Astrocyte (in vitro differentiated cells and primary cell): ENCODE measurements around the gene TENT4B. TPM values are rescaled to one million over a fixed set of nuclear protein-coding genes. Genes with fewer than 3 reads are reported as not detected.

Experiments used
- DNase-seq: peaks from one replicate; pipeline ENCODE4 v3.0.0-alpha.2; 2010; ENCODE audit warnings: low read depth
- FAIRE-seq: peaks from 2 replicates; lab custom pipeline; 2011; peaks lifted over from hg19 to GRCh38; lab: Jason Lieb, UNC
- H2AFZ ChIP-seq: 2 replicates; pipeline ENCODE4 v1.6.0; 2012; ENCODE audit warnings: low read depth, low read length, inconsistent platforms
- H3K27ac ChIP-seq: 2 replicates; pipeline ENCODE4 v1.5.1; 2011; ENCODE audit warnings: low read depth, low read length, inconsistent platforms
- H3K27me3 ChIP-seq: 2 replicates; pipeline ENCODE4 v1.6.0; 2011; ENCODE audit warnings: low read length, inconsistent platforms; ENCODE audit not compliant: insufficient read depth
- H3K36me3 ChIP-seq: 2 replicates; pipeline ENCODE4 v1.5.1; 2011; ENCODE audit warnings: low read length, inconsistent platforms; ENCODE audit not compliant: insufficient read depth
- H3K4me1 ChIP-seq: 2 replicates; pipeline ENCODE4 v1.5.1; 2011; ENCODE audit warnings: low read length, inconsistent platforms; ENCODE audit not compliant: insufficient read depth
- H3K4me2 ChIP-seq: 2 replicates; pipeline ENCODE4 v1.6.0; 2012; ENCODE audit warnings: low read length, inconsistent platforms
- H3K4me3 ChIP-seq: 2 replicates; pipeline ENCODE4 v1.5.1; 2011; ENCODE audit warnings: low read depth, mild to moderate bottlenecking, low read length, inconsistent platforms; ENCODE audit not compliant: insufficient read depth
- H3K79me2 ChIP-seq: 2 replicates; pipeline ENCODE4 v1.6.0; 2012; ENCODE audit warnings: mild to moderate bottlenecking, low read length, inconsistent platforms; ENCODE audit not compliant: insufficient read depth
- H3K9ac ChIP-seq: 2 replicates; pipeline ENCODE4 v1.6.0; 2012; ENCODE audit warnings: mild to moderate bottlenecking, low read length, inconsistent platforms
- H3K9me3 ChIP-seq: 2 replicates; pipeline ENCODE4 v1.5.1; 2012; ENCODE audit warnings: low read depth, mild to moderate bottlenecking, low read length, inconsistent platforms; ENCODE audit not compliant: insufficient read depth
- H4K20me1 ChIP-seq: 2 replicates; pipeline ENCODE4 v1.6.0; 2012; ENCODE audit warnings: low read length, inconsistent platforms; ENCODE audit not compliant: insufficient read depth
- H3K27ac Mint-ChIP-seq: one replicate; pipeline ENCODE4 v1.8.0; 2021; ENCODE audit warnings: mild to moderate bottlenecking, mixed read lengths; ENCODE audit not compliant: unreplicated experiment
- H3K27me3 Mint-ChIP-seq: one replicate; pipeline ENCODE4 v1.8.0; 2021; ENCODE audit warnings: low read depth, mixed read lengths; ENCODE audit not compliant: unreplicated experiment
- H3K36me3 Mint-ChIP-seq: one replicate; pipeline ENCODE4 v1.8.0; 2021; ENCODE audit warnings: low read depth, mixed read lengths; ENCODE audit not compliant: unreplicated experiment
- H3K4me1 Mint-ChIP-seq: one replicate; pipeline ENCODE4 v1.8.0; 2021; ENCODE audit warnings: low read depth, mixed read lengths; ENCODE audit not compliant: unreplicated experiment
- H3K4me3 Mint-ChIP-seq: one replicate; pipeline ENCODE4 v1.8.0; 2021; ENCODE audit warnings: mild to moderate bottlenecking, moderate library complexity, mixed read lengths; ENCODE audit not compliant: unreplicated experiment
- H3K9me3 Mint-ChIP-seq: one replicate; pipeline ENCODE4 v1.8.0; 2021; ENCODE audit warnings: mild to moderate bottlenecking, mixed read lengths; ENCODE audit not compliant: unreplicated experiment
- EZH2 ChIP-seq: IDR thresholded peaks from 2 replicates; pipeline ENCODE4 v1.6.1; 2012; ENCODE audit warnings: mild to moderate bottlenecking, low read length, inconsistent platforms; ENCODE audit not compliant: insufficient read depth
- total RNA-seq: library from RNA; stranded (reverse); gene quantifications from 2 replicates; pipeline ENCODE4 v1.2.1, GENCODE V29; 2021
- TF ChIP-seq, protein P1 (sequence below): IDR thresholded peaks from 2 replicates; pipeline ENCODE4 v1.5.1; 2011; ENCODE audit warnings: low read depth, mild to moderate bottlenecking, inconsistent platforms, low read length, moderate library complexity; ENCODE audit not compliant: insufficient read depth

The TENT4B gene
- total RNA-seq, 1 donor from 2014 or later: 17.0 TPM

GRCh38 chr16:50193594-50193993, 40.5 kb downstream of the TENT4B start:
- TF ChIP-seq, protein P1, sequence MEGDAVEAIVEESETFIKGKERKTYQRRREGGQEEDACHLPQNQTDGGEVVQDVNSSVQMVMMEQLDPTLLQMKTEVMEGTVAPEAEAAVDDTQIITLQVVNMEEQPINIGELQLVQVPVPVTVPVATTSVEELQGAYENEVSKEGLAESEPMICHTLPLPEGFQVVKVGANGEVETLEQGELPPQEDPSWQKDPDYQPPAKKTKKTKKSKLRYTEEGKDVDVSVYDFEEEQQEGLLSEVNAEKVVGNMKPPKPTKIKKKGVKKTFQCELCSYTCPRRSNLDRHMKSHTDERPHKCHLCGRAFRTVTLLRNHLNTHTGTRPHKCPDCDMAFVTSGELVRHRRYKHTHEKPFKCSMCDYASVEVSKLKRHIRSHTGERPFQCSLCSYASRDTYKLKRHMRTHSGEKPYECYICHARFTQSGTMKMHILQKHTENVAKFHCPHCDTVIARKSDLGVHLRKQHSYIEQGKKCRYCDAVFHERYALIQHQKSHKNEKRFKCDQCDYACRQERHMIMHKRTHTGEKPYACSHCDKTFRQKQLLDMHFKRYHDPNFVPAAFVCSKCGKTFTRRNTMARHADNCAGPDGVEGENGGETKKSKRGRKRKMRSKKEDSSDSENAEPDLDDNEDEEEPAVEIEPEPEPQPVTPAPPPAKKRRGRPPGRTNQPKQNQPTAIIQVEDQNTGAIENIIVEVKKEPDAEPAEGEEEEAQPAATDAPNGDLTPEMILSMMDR: no peak
- H3K4me1 ChIP-seq: peaks cover 18% of the 10 kb centered on the region
- peak; percentile 66 for DNase-seq
- Mint-ChIP-seq H3K36me3 (no peaks in the 10 kb centered on the region), H3K4me1 (peaks cover 29% of the 10 kb centered on the region), H3K9me3 (no peaks in the 10 kb centered on the region), H3K27ac (peak overlapping the region; percentile 41), H3K27me3 (no peaks in the 10 kb centered on the region), H3K4me3 (no peak overlapping the region)
- no peak overlapping the region for H3K27ac ChIP-seq
- H3K9ac ChIP-seq: no peak overlapping the region
- peaks cover 80% of the 10 kb centered on the region for H3K79me2 ChIP-seq
- no peaks in the 10 kb centered on the region for H3K9me3 ChIP-seq
- H3K4me3 ChIP-seq: no peak overlapping the region
- H3K36me3 ChIP-seq: no peaks in the 10 kb centered on the region
- peaks cover 12% of the 10 kb centered on the region for H4K20me1 ChIP-seq
- no peaks in the 10 kb centered on the region for H3K27me3 ChIP-seq
- H3K4me2 ChIP-seq: no peak overlapping the region
- no peak for FAIRE-seq
- H2AFZ ChIP-seq: no peak overlapping the region

DNA sequence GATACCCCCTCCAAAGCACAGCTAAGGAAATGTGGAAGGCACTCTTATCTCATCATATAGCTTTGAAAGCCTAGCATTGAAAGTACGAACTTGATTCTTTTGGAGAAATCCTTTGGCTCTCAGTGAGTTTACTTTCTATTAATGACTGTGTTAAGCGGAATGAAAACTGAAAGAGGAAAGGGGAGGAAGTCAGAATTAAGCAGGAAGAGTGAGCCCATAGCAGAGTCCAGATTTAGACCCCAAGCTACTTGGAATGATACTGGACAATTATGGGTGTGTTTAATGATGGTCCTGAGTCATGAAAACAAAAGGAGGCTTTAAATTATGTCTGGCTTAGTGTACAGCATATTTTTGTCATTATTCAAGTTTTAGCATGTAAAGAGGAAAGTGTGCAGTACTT, 42.2 kb downstream of the TENT4B start:
- Histone ChIP-seq H3K9ac (peak overlapping the region; percentile 43), H3K4me3 (peak overlapping the region; percentile 27), H3K4me1 (peaks cover 18% of the 10 kb centered on the region), H3K4me2 (peak overlapping the region; percentile 79), H3K36me3 (no peaks in the 10 kb centered on the region), H3K79me2 (peaks cover 80% of the 10 kb centered on the region), H3K9me3 (no peaks in the 10 kb centered on the region), H3K27ac (peak overlapping the region; percentile 62), H4K20me1 (peaks cover 3% of the 10 kb centered on the region), H2AFZ (no peak overlapping the region), H3K27me3 (no peaks in the 10 kb centered on the region)
- TF ChIP-seq, protein P1: no peak
- Mint-ChIP-seq H3K27ac (peak overlapping the region; percentile 1), H3K9me3 (no peaks in the 10 kb centered on the region), H3K36me3 (no peaks in the 10 kb centered on the region), H3K4me1 (peaks cover 23% of the 10 kb centered on the region), H3K4me3 (no peak overlapping the region), H3K27me3 (no peaks in the 10 kb centered on the region)
- DNase-seq: peak; percentile 60
- FAIRE-seq: peak; percentile 41

DNA sequence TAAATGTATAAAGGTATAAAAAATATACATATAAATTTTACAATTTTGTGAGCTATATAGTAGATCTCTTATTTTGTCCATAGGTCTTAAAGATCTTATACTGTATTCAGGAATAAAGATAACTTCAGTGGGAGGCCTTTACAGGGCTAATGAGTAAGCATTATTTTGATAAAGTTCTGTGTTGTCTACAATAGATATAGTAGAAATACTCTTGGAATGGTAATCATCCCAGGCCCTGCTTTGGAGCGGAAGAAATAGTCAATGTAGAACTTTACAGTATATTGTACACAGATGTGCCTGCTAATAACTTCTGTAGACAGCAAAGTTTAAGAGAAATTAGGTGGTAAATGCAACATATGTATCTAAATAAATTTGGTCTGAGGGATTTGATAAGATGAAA, 42.6 kb downstream of the TENT4B start:
- Histone ChIP-seq H3K27me3 (no peaks in the 10 kb centered on the region), H2AFZ (no peak overlapping the region), H3K27ac (peak overlapping the region; percentile 62), H3K9me3 (no peaks in the 10 kb centered on the region), H3K4me2 (peak overlapping the region; percentile 79), H3K36me3 (no peaks in the 10 kb centered on the region), H3K4me1 (peaks cover 18% of the 10 kb centered on the region), H4K20me1 (peaks cover 3% of the 10 kb centered on the region), H3K4me3 (no peak overlapping the region), H3K9ac (peak overlapping the region; percentile 43), H3K79me2 (peaks cover 80% of the 10 kb centered on the region)
- H3K4me3 Mint-ChIP-seq: no peak overlapping the region
- no peaks in the 10 kb centered on the region for H3K9me3 Mint-ChIP-seq
- peaks cover 23% of the 10 kb centered on the region for H3K4me1 Mint-ChIP-seq
- no peaks in the 10 kb centered on the region for H3K36me3 Mint-ChIP-seq
- DNase-seq (no peak), FAIRE-seq (no peak)
- H3K27me3 Mint-ChIP-seq: no peaks in the 10 kb centered on the region
- H3K27ac Mint-ChIP-seq: peak overlapping the region; percentile 31
- no peak for TF ChIP-seq EZH2
- TF ChIP-seq, protein P1: no peak
